Pancreas (tissue), 10 donors: ENCODE results near the gene CNPY2. TPM values are rescaled to one million over a fixed set of nuclear protein-coding genes. Genes with fewer than 3 reads are reported as not detected.

ENCODE experiments used
- ATAC-seq, 4 donors: fragments of 200-7000 bp; cut with Tn5 transposase; one replicate each; pipeline versions ENCODE4 v1.8.0 to v1.9.1; 2020; ENCODE audit warnings: mild to moderate bottlenecking in 4 of 4, moderate library complexity in 4 of 4
- DNase-seq, 6 donors: peaks; one replicate each; pipeline ENCODE4 v3.0.0-alpha.2; 2020
- FAIRE-seq: peaks from 2 replicates; lab custom pipeline; 2012; peaks lifted over from hg19 to GRCh38; lab: Jason Lieb, UNC
- H3K27ac ChIP-seq, 4 donors: fragments of 200-600 bp; sonication (generic); 1 replicate in 3 of 4; 2 replicates in 1 of 4; pipeline versions ENCODE4 v1.5.0 to v1.8.0; 2020
- H3K27me3 ChIP-seq, 4 donors: fragments of 200-600 bp; one replicate each; pipeline ENCODE4 v1.8.0; 2021
- H3K36me3 ChIP-seq, 3 donors: fragments of 200-600 bp; sonication (generic) in 1 of 3; one replicate each; pipeline versions ENCODE4 v1.5.0 to v1.8.0; 2020 to 2021
- H3K4me1 ChIP-seq, 3 donors: fragments of 200-600 bp; one replicate each; pipeline ENCODE4 v1.8.0; 2021
- H3K4me3 ChIP-seq, 4 donors: fragments of 200-600 bp; sonication (generic) in 2 of 4; one replicate each; pipeline versions ENCODE4 v1.5.0 to v1.8.0; 2020 to 2021
- H3K9me3 ChIP-seq, 4 donors: fragments of 200-600 bp; one replicate each; pipeline ENCODE4 v1.8.0; 2021
- CTCF ChIP-seq, 4 donors: fragments of 200-600 bp; sonication (generic) in 3 of 4; IDR thresholded peaks; one replicate each; pipeline versions ENCODE4 v1.5.0 to v1.8.0; 2021; ENCODE audit warnings: antibody characterized with exemption in 4 of 4
- WGBS, 2 donors: extraction: QIAGEN DNeasy Blood & Tissue Kit; methylation state at CpG; one replicate each; pipeline ENCODE4 v1.1.7; 2013; 5-methylcytosine and 5-hydroxymethylcytosine counted together
- intact Hi-C, 3 donors: fragments of 100-400 bp; cut with DNase I; formaldehyde crosslinking; loops; one replicate each; pipeline versions ENCODE4 v1.11.1 to v1.14.2; 2022
- polyA plus RNA-seq, 2 donors: library from polyadenylated mRNA; stranded (reverse); fragments of 200-250 nt; gene quantifications; one replicate each; pipeline ENCODE4 v1.2.3, GENCODE V29; 2013
- total RNA-seq, 6 donors: library from RNA; stranded (reverse); fragmentation: NEBNext Ultra II Directional in 4 of 6; extraction: Animal tissue kit (Norgen Biotek cat#: 25700) in 4 of 6; gene quantifications; one replicate each; pipeline versions ENCODE4 v1.2.1 to v1.2.4, GENCODE V29; 2021 to 2023
- donor health status: healthy with polysubstance abuse.
- donor health status: DM: no; HTN: no; CAD: no; lungs with moderate emphysema.
- donor health status: DM: no; HTN: no; CAD: no.
- donor health status: control.
- donor health status: control.
- donor health status: Bipolar disorder and iron deficiency.
- donor health status: DM: yes; HTN: yes; CAD: no.
- donor health status: DM: no; HTN: no; CAD: no.
- donor health status: DM: no; HTN: no; CAD: no.
- donor health status: DM: yes; HTN: yes; CAD: no.

Gene CNPY2
- total and polyA plus RNA-seq, 8 donors: 45.3 to 141 (median 71.8) TPM

- no peak for TF ChIP-seq CTCF (IDR thresholded peaks at IDR 0.05)
- H3K27me3 ChIP-seq: no peaks in the 10 kb centered on the region
- intact Hi-C loops: no loop called here
- no peaks in the 10 kb centered on the region for H3K36me3 ChIP-seq
- FAIRE-seq (no peak), DNase-seq (no peak), ATAC-seq (no peak)
- H3K4me3 ChIP-seq: no peak overlapping the region
- H3K4me1 ChIP-seq: peaks cover 0 to 19% (median 0%) of the 10 kb centered on the region in 3 donors
- no peak overlapping the region for H3K27ac ChIP-seq
- 83 to 87% methylated on average over 3 of the region's 3 CpGs for WGBS, 2 donors
- no peaks in the 10 kb centered on the region for H3K9me3 ChIP-seq
Measured at GRCh38 chr12:56260921-56261320, 54.9 kb downstream of the CNPY2 start.

- TF ChIP-seq CTCF (IDR thresholded peaks at IDR 0.05): no peak
- H3K4me3 ChIP-seq: no peak overlapping the region
- no peak for ATAC-seq
- no peak for FAIRE-seq
- peaks cover 0 to 1% (median 0%) of the 10 kb centered on the region in 3 donors for H3K36me3 ChIP-seq
- H3K4me1 ChIP-seq: peaks cover 0 to 19% (median 0%) of the 10 kb centered on the region in 3 donors
- DNase-seq: no peak
- intact Hi-C loops: no loop called here
- H3K27me3 ChIP-seq: no peaks in the 10 kb centered on the region
- H3K9me3 ChIP-seq: no peaks in the 10 kb centered on the region
- WGBS, 2 donors: 93 to 94% methylated on average over 8 of the region's 8 CpGs
- no peak overlapping the region for H3K27ac ChIP-seq
Measured at GRCh38 chr12:56260380-56260779, 55.4 kb downstream of the CNPY2 start.

Other genes starting within 250 kb of the CNPY2 start
- 100 to 1,000 TPM in 1 of 6 donors, 10 to 100 TPM in 5; 29.5 to 106 (median 50.7) TPM for gene ERBB3, start 235.8 kb downstream of the CNPY2 start, total RNA-seq
- gene ERBB3, start 235.8 kb downstream of the CNPY2 start, polyA plus RNA-seq: 10 to 100 TPM; 35.1 to 50.1 TPM
- gene PA2G4, start 211.4 kb downstream of the CNPY2 start, total RNA-seq: 10 to 100 TPM; 30.1 to 59.8 (median 42.7) TPM
- 10 to 100 TPM; 38.2 to 43.5 TPM for gene PA2G4, start 211.4 kb downstream of the CNPY2 start, polyA plus RNA-seq
- 1,000 to 10,000 TPM; 2,275 to 3,960 (median 2,741) TPM for gene RPL41, start 199.4 kb downstream of the CNPY2 start, total RNA-seq
- 1,000 to 10,000 TPM; 1,821 to 3,381 TPM for gene RPL41, start 199.4 kb downstream of the CNPY2 start, polyA plus RNA-seq
- 1 to 10 TPM; 2.6 to 4.1 (median 3.2) TPM for gene ZC3H10, start 197.7 kb downstream of the CNPY2 start, total RNA-seq
- gene ZC3H10, start 197.7 kb downstream of the CNPY2 start, polyA plus RNA-seq: 1 to 10 TPM; 1.9 to 3.0 TPM
- gene ESYT1, start 187.7 kb downstream of the CNPY2 start, total RNA-seq: 10 to 100 TPM; 42.8 to 55.1 (median 46.5) TPM
- 10 to 100 TPM; 22.5 to 40.2 TPM for gene ESYT1, start 187.7 kb downstream of the CNPY2 start, polyA plus RNA-seq
- 10 to 100 TPM in 5 of 6 donors, 1 to 10 TPM in 1; 6.7 to 18.2 (median 14.7) TPM for gene MYL6B, start 163.4 kb downstream of the CNPY2 start, total RNA-seq
- 10 to 100 TPM; 39.3 to 65.9 TPM for gene MYL6B, start 163.4 kb downstream of the CNPY2 start, polyA plus RNA-seq
- gene MYL6, start 157.6 kb downstream of the CNPY2 start, total RNA-seq: 100 to 1,000 TPM; 270 to 669 (median 431) TPM
- gene MYL6, start 157.6 kb downstream of the CNPY2 start, polyA plus RNA-seq: 1,000 to 10,000 TPM in 1 of 2 donors, 100 to 1,000 TPM in 1; 887 to 1,217 TPM
- 10 to 100 TPM; 26.3 to 64.5 (median 38.2) TPM for gene SMARCC2, start 126.5 kb downstream of the CNPY2 start, total RNA-seq
- gene SMARCC2, start 126.5 kb downstream of the CNPY2 start, polyA plus RNA-seq: 10 to 100 TPM; 33.1 to 42.2 TPM
- 10 to 100 TPM; 11.6 to 21.9 (median 16.7) TPM for gene RNF41, start 94.1 kb downstream of the CNPY2 start, total RNA-seq
- 10 to 100 TPM in 1 of 2 donors, 1 to 10 TPM in 1; 6.8 to 16.2 TPM for gene RNF41, start 94.1 kb downstream of the CNPY2 start, polyA plus RNA-seq
- 10 to 100 TPM; 14.3 to 23.6 (median 18.3) TPM for gene NABP2, start 91.6 kb downstream of the CNPY2 start, total RNA-seq
- gene NABP2, start 91.6 kb downstream of the CNPY2 start, polyA plus RNA-seq: 10 to 100 TPM; 14.1 to 17.9 TPM
- 100 to 1,000 TPM; 108 to 289 (median 226) TPM for gene SLC39A5, start 85.9 kb downstream of the CNPY2 start, total RNA-seq
- gene SLC39A5, start 85.9 kb downstream of the CNPY2 start, polyA plus RNA-seq: 100 to 1,000 TPM; 307 to 615 TPM
- gene ANKRD52, start 57.6 kb downstream of the CNPY2 start, total RNA-seq: 10 to 100 TPM; 12.1 to 25.1 (median 17.9) TPM
- 10 to 100 TPM in 1 of 2 donors, 1 to 10 TPM in 1; 8.0 to 12.2 TPM for gene ANKRD52, start 57.6 kb downstream of the CNPY2 start, polyA plus RNA-seq
- gene COQ10A, start 49.0 kb downstream of the CNPY2 start, total RNA-seq: 10 to 100 TPM in 4 of 6 donors, 1 to 10 TPM in 2; 8.0 to 12.9 (median 11.1) TPM
- 10 to 100 TPM; 23.8 to 36.4 TPM for gene COQ10A, start 49.0 kb downstream of the CNPY2 start, polyA plus RNA-seq
- gene CS, start 15.7 kb downstream of the CNPY2 start, total RNA-seq: 100 to 1,000 TPM in 2 of 6 donors, 10 to 100 TPM in 4; 80.0 to 120 (median 97.2) TPM
- gene CS, start 15.7 kb downstream of the CNPY2 start, polyA plus RNA-seq: 10 to 100 TPM; 32.0 to 45.4 TPM
- 10 to 100 TPM; 24.3 to 73.0 (median 41.7) TPM for gene PAN2, start 18.0 kb upstream of the CNPY2 start, total RNA-seq
- gene PAN2, start 18.0 kb upstream of the CNPY2 start, polyA plus RNA-seq: 100 to 1,000 TPM in 1 of 2 donors, 10 to 100 TPM in 1; 78.5 to 111 TPM
- gene IL23A, start 22.9 kb upstream of the CNPY2 start, total RNA-seq: 1 to 10 TPM in 2 of 6 donors, under 1 TPM in 3, not detected in 1; 0.20 to 3.7 (median 0.41) TPM
- 1 to 10 TPM in 1 of 2 donors, under 1 TPM in 1; 0.38 to 1.3 TPM for gene IL23A, start 22.9 kb upstream of the CNPY2 start, polyA plus RNA-seq
- 10 to 100 TPM; 25.5 to 88.5 (median 38.4) TPM for gene STAT2, start 44.1 kb upstream of the CNPY2 start, total RNA-seq
- 10 to 100 TPM; 48.4 to 57.3 TPM for gene STAT2, start 44.1 kb upstream of the CNPY2 start, polyA plus RNA-seq
- gene APOF, start 46.9 kb upstream of the CNPY2 start, total RNA-seq: under 1 TPM in 1 of 6 donors, not detected in 5; 0.13 TPM
- under 1 TPM in 1 of 2 donors, not detected in 1; 0.05 TPM for gene APOF, start 46.9 kb upstream of the CNPY2 start, polyA plus RNA-seq
- gene TIMELESS, start 133.4 kb upstream of the CNPY2 start, total RNA-seq: 1 to 10 TPM; 3.7 to 5.8 (median 4.5) TPM
- gene TIMELESS, start 133.4 kb upstream of the CNPY2 start, polyA plus RNA-seq: 1 to 10 TPM; 5.6 to 7.6 TPM
- gene MIP, start 138.7 kb upstream of the CNPY2 start, total RNA-seq: not detected
- not detected for gene MIP, start 138.7 kb upstream of the CNPY2 start, polyA plus RNA-seq
- gene SPRYD4, start 152.6 kb upstream of the CNPY2 start, total RNA-seq: 1 to 10 TPM; 1.5 to 2.9 (median 1.9) TPM
- 1 to 10 TPM; 2.1 to 2.3 TPM for gene SPRYD4, start 152.6 kb upstream of the CNPY2 start, polyA plus RNA-seq
- 10 to 100 TPM; 14.6 to 49.1 (median 31.0) TPM for gene GLS2, start 172.2 kb upstream of the CNPY2 start, total RNA-seq
- 10 to 100 TPM; 33.6 to 35.5 TPM for gene GLS2, start 172.2 kb upstream of the CNPY2 start, polyA plus RNA-seq
- gene RBMS2, start 205.8 kb upstream of the CNPY2 start, total RNA-seq: 10 to 100 TPM in 4 of 6 donors, 1 to 10 TPM in 2; 8.5 to 30.8 (median 12.1) TPM
- gene RBMS2, start 205.8 kb upstream of the CNPY2 start, polyA plus RNA-seq: 1 to 10 TPM; 5.4 to 6.2 TPM